Spleen (tissue), 11 donors: ENCODE data around the gene CSMD2. TPM values are rescaled to one million over a fixed set of nuclear protein-coding genes. Genes with fewer than 3 reads are reported as not detected.

ENCODE experiments used
- DNase-seq: peaks from one replicate; pipeline ENCODE4 v3.0.0-alpha.2; 2020
- H3K27ac ChIP-seq, 8 donors: fragments of 200-600 bp; sonication (generic) in 7 of 8; 1 replicate in 4 of 8; 2 replicates in 4 of 8; pipeline versions ENCODE4 v1.5.0 to v1.8.0; 2016 to 2021; ENCODE audit warnings: inconsistent platforms in 4 of 8, mild to moderate bottlenecking in 4 of 8, moderate library complexity in 1 of 8
- H3K27me3 ChIP-seq, 7 donors: fragments of 200-600 bp; sonication (generic) in 6 of 7; replicated peaks in 1 of 7; 1 replicate in 4 of 7; 2 replicates in 3 of 7; pipeline versions ENCODE4 v1.5.0 to v1.8.0; 2016 to 2021; ENCODE audit warnings: inconsistent platforms in 3 of 7, mild to moderate bottlenecking in 1 of 7
- H3K36me3 ChIP-seq, 6 donors: fragments of 200-600 bp; sonication (generic) in 5 of 6; 1 replicate in 4 of 6; 2 replicates in 2 of 6; pipeline versions ENCODE4 v1.5.0 to v1.8.0; 2016 to 2021; ENCODE audit warnings: inconsistent platforms in 2 of 6
- H3K4me1 ChIP-seq, 6 donors: fragments of 200-600 bp; sonication (generic) in 5 of 6; 1 replicate in 3 of 6; 2 replicates in 3 of 6; pipeline versions ENCODE4 v1.5.0 to v1.8.0; 2016 to 2021; ENCODE audit warnings: inconsistent platforms in 3 of 6
- H3K4me3 ChIP-seq, 8 donors: fragments of 200-600 bp; sonication (generic) in 7 of 8; 1 replicate in 4 of 8; 2 replicates in 4 of 8; pipeline versions ENCODE4 v1.5.0 to v1.8.0; 2016 to 2021; ENCODE audit warnings: inconsistent platforms in 4 of 8, mild to moderate bottlenecking in 4 of 8, moderate library complexity in 2 of 8
- H3K9me3 ChIP-seq, 8 donors: fragments of 200-600 bp; sonication (generic) in 7 of 8; 1 replicate in 4 of 8; 2 replicates in 4 of 8; pipeline versions ENCODE4 v1.5.0 to v1.8.0; 2016 to 2021; ENCODE audit warnings: inconsistent platforms in 4 of 8
- CTCF ChIP-seq, 11 experiments: fragments of 200-600 bp in 7 of 11; fragments of 450-650 bp in 4 of 11; sonication (generic) in 4 of 11; IDR thresholded peaks in 8 of 11; conservative IDR thresholded peaks in 3 of 11; 1 replicate in 7 of 11; 2 replicates in 4 of 11; pipeline versions ENCODE4 v1.4.0 to v1.8.0; 2016 to 2021; ENCODE audit warnings: antibody characterized with exemption in 11 of 11, inconsistent platforms in 4 of 11, mild to moderate bottlenecking in 1 of 11
- POLR2A ChIP-seq, 3 donors: fragments of 450-650 bp; IDR thresholded peaks; one replicate each; pipeline ENCODE4 v1.5.1; 2017; ENCODE audit warnings: antibody characterized with exemption in 3 of 3, mild to moderate bottlenecking in 1 of 3
- POLR2AphosphoS5 ChIP-seq, 3 donors: sonication (generic); formaldehyde crosslinking; IDR thresholded peaks; one replicate each; pipeline ENCODE4 v1.5.1; 2017; ENCODE audit warnings: antibody characterized with exemption in 3 of 3
- WGBS, 5 donors: extraction: QIAGEN DNeasy Blood & Tissue Kit in 3 of 5; methylation state at CpG; one replicate each; pipeline versions ENCODE4 v1.1.5 to v1.1.7; 2013 to 2018; 5-methylcytosine and 5-hydroxymethylcytosine counted together
- intact Hi-C: fragments of 100-400 bp; cut with DNase I; formaldehyde crosslinking; loops from one replicate; pipeline ENCODE4 v1.15.0; 2023; ENCODE audit warnings: low total_unique reads
- polyA plus RNA-seq, 3 donors: library from polyadenylated mRNA; stranded (reverse); fragments of 200-250 nt; gene quantifications; one replicate each; pipeline ENCODE4 v1.2.1, GENCODE V29; 2013
- total RNA-seq, 7 donors: library from RNA; depleted of rRNA in 3 of 7; stranded (reverse); fragments of >200 nt in 3 of 7; fragmentation: NEBNext Ultra II Directional in 4 of 7; extraction: Animal tissue kit (Norgen Biotek cat#: 25700) in 4 of 7; gene quantifications; one replicate each; pipeline versions ENCODE4 v1.1.0 to v1.2.1, GENCODE V29; 2016 to 2021
- donor health status: healthy with polysubstance abuse.
- donor health status: DM: no; HTN: no; CAD: no; lungs with moderate emphysema.
- donor health status: DM: no; HTN: no; CAD: no.
- donor health status: Bipolar disorder and iron deficiency.
- donor health status: healthy.
- donor health status: DM: no; HTN: no; CAD: no.
- donor health status: DM: yes; HTN: yes; CAD: no.

CSMD2 gene
- total and polyA plus RNA-seq, 10 donors, result 0.12 to 2.7 (median 0.96) TPM

GRCh38 chr1:34147301-34147700 is 17.7 kb downstream of the CSMD2 start:
- H3K36me3 ChIP-seq, result no peaks in the 10 kb centered on the region
- H3K9me3 ChIP-seq, result no peaks in the 10 kb centered on the region
- H3K27ac ChIP-seq, result no peak overlapping the region
- no peak for DNase-seq
- peaks cover 0 to 35% (median 0%) of the 10 kb centered on the region in 7 donors for H3K27me3 ChIP-seq
- 10 to 18% (median 12%) methylated on average over 4 of the region's 4 CpGs for WGBS, 5 donors
- intact Hi-C loops, result no loop called here
- H3K4me3 ChIP-seq, result no peak overlapping the region
- TF ChIP-seq POLR2A (IDR thresholded peaks at IDR 0.05) (no peak), POLR2AphosphoS5 (IDR thresholded peaks at IDR 0.05) (no peak), CTCF (IDR thresholded peaks at IDR 0.05 in 8 of 11, conservative IDR thresholded peaks at IDR 0.05 in 3 of 11) (no peak)
- H3K4me1 ChIP-seq, result no peaks in the 10 kb centered on the region

- Histone ChIP-seq H3K4me1 (no peaks in the 10 kb centered on the region), H3K9me3 (no peaks in the 10 kb centered on the region), H3K4me3 (no peak overlapping the region), H3K27me3 (peaks cover 0 to 38% (median 0%) of the 10 kb centered on the region in 7 donors), H3K36me3 (no peaks in the 10 kb centered on the region), H3K27ac (no peak overlapping the region)
- intact Hi-C loops, result no loop called here
- DNase-seq, result no peak
- 85 to 91% (median 87%) methylated on average over 6 of the region's 6 CpGs for WGBS, 5 donors
- TF ChIP-seq CTCF (IDR thresholded peaks at IDR 0.05 in 8 of 11, conservative IDR thresholded peaks at IDR 0.05 in 3 of 11), result no peak
- no peak for TF ChIP-seq POLR2AphosphoS5 (IDR thresholded peaks at IDR 0.05)
- TF ChIP-seq POLR2A (IDR thresholded peaks at IDR 0.05), result no peak
These were observed 20.3 kb downstream of the CSMD2 start for GRCh38 chr1:34144766-34145165.

GRCh38 chr1:34143975-34144374 is 21.1 kb downstream of the CSMD2 start:
- H3K27ac ChIP-seq, result no peak overlapping the region
- TF ChIP-seq POLR2A (IDR thresholded peaks at IDR 0.05), result no peak
- no peak for TF ChIP-seq POLR2AphosphoS5 (IDR thresholded peaks at IDR 0.05)
- H3K27me3 ChIP-seq, result peaks cover 0 to 30% (median 0%) of the 10 kb centered on the region in 7 donors
- 86 to 96% (median 91%) methylated on average over 2 of the region's 2 CpGs for WGBS, 5 donors
- no peaks in the 10 kb centered on the region for H3K9me3 ChIP-seq
- H3K4me1 ChIP-seq, result no peaks in the 10 kb centered on the region
- no peaks in the 10 kb centered on the region for H3K36me3 ChIP-seq
- no peak overlapping the region for H3K4me3 ChIP-seq
- DNase-seq, result no peak
- intact Hi-C loops, result no loop called here

GRCh38 chr1:34140011-34140676 is 24.9 kb downstream of the CSMD2 start:
- 50 to 64% (median 57%) methylated on average over 7 of the region's 7 CpGs for WGBS, 5 donors
- no peak for DNase-seq
- H3K27me3 ChIP-seq, result peaks cover 0 to 11% (median 0%) of the 10 kb centered on the region in 7 donors
- intact Hi-C loops, result no loop called here
- H3K9me3 ChIP-seq, result no peaks in the 10 kb centered on the region
- no peak overlapping the region for H3K4me3 ChIP-seq
- TF ChIP-seq CTCF (IDR thresholded peaks at IDR 0.05 in 8 of 11, conservative IDR thresholded peaks at IDR 0.05 in 3 of 11) (no peak), POLR2A (IDR thresholded peaks at IDR 0.05) (no peak), POLR2AphosphoS5 (IDR thresholded peaks at IDR 0.05) (no peak)
- H3K27ac ChIP-seq, result no peak overlapping the region
- no peaks in the 10 kb centered on the region for H3K4me1 ChIP-seq
- H3K36me3 ChIP-seq, result no peaks in the 10 kb centered on the region
